ENCODE measurements around the gene AMOTL2.

DNA sequence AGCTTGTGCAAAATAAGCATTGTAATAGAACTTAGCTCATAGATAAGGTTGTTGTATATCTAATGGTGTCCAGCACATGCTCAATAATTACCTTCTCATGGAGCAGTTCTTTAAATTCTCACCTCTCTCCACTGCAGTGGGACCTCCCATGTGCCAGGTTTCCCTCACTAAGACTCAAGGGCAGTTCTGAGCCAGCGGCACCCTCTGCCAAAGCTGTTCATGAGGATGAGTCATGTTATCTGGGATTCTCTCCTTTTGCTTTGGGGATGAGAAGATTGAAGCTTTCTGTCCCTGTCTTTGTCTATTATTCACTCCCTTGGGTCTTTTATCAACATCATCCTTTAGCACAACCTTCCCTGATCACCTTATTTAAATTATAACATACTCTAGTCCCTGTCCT is 15.6 kb upstream of the AMOTL2 start:
- TF ChIP-seq, protein P1, sequence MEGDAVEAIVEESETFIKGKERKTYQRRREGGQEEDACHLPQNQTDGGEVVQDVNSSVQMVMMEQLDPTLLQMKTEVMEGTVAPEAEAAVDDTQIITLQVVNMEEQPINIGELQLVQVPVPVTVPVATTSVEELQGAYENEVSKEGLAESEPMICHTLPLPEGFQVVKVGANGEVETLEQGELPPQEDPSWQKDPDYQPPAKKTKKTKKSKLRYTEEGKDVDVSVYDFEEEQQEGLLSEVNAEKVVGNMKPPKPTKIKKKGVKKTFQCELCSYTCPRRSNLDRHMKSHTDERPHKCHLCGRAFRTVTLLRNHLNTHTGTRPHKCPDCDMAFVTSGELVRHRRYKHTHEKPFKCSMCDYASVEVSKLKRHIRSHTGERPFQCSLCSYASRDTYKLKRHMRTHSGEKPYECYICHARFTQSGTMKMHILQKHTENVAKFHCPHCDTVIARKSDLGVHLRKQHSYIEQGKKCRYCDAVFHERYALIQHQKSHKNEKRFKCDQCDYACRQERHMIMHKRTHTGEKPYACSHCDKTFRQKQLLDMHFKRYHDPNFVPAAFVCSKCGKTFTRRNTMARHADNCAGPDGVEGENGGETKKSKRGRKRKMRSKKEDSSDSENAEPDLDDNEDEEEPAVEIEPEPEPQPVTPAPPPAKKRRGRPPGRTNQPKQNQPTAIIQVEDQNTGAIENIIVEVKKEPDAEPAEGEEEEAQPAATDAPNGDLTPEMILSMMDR (IDR thresholded peaks at IDR 0.05; ENCODE audit: insufficient read depth, low read length, poor library complexity, severe bottlenecking), result no peak
- no peak for TF ChIP-seq EZH2phosphoT487 (conservative IDR thresholded peaks at IDR 0.05; ENCODE audit: low read length)

Measured in SU-DHL-6 (cell line).